ENCODE measurements around the gene XYLT1. TPM values are rescaled to one million over a fixed set of nuclear protein-coding genes. Genes with fewer than 3 reads are reported as not detected.

Gene XYLT1
- total RNA-seq, 1 donor from 2014 or later: 27.3 TPM

DNA sequence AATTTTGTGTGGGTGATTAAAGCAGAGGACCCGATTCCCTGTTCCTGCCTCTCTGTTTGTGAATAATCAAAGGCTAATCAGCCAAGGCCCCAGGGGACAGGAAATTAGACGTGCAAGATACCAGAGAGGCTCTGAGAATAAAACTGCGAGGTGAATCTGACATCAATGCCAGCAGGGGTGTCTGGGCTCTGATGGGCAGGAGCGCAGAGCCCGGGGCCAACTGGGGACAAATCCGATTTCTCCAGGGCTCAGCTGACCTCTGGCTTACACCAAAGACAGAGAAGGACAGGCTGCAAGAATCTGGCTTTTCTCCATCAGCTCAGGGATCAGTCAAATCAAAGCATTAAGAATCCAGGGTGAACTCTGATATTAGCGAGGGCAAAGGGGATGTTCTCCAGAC, 174.3 kb downstream of the XYLT1 start:
- no peaks in the 10 kb centered on the region for H3K36me3 ChIP-seq
- H3K4me3 ChIP-seq: no peak overlapping the region
- H3K27ac ChIP-seq: no peak overlapping the region
- intact Hi-C loops (cut with DNase I): loop anchor here (10.0 kb wide), 1 partner anchor 108 kb away; no protein-coding TSS in a partner anchor
- no peaks in the 10 kb centered on the region for H3K9me3 ChIP-seq
- no peak for DNase-seq (ENCODE audit: extremely low spot score in 2 of 2)
- H3K27me3 ChIP-seq: no peaks in the 10 kb centered on the region
- peaks cover 17% of the 10 kb centered on the region for H3K4me1 ChIP-seq
- TF ChIP-seq, protein P1, sequence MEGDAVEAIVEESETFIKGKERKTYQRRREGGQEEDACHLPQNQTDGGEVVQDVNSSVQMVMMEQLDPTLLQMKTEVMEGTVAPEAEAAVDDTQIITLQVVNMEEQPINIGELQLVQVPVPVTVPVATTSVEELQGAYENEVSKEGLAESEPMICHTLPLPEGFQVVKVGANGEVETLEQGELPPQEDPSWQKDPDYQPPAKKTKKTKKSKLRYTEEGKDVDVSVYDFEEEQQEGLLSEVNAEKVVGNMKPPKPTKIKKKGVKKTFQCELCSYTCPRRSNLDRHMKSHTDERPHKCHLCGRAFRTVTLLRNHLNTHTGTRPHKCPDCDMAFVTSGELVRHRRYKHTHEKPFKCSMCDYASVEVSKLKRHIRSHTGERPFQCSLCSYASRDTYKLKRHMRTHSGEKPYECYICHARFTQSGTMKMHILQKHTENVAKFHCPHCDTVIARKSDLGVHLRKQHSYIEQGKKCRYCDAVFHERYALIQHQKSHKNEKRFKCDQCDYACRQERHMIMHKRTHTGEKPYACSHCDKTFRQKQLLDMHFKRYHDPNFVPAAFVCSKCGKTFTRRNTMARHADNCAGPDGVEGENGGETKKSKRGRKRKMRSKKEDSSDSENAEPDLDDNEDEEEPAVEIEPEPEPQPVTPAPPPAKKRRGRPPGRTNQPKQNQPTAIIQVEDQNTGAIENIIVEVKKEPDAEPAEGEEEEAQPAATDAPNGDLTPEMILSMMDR (IDR thresholded peaks at IDR 0.05): no peak
- TF ChIP-seq POLR2A (IDR thresholded peaks at IDR 0.05) (no peak), POLR2AphosphoS5 (IDR thresholded peaks at IDR 0.05; ENCODE audit: insufficient read depth in 1 of 2, low read depth in 1 of 2) (no peak)

DNA sequence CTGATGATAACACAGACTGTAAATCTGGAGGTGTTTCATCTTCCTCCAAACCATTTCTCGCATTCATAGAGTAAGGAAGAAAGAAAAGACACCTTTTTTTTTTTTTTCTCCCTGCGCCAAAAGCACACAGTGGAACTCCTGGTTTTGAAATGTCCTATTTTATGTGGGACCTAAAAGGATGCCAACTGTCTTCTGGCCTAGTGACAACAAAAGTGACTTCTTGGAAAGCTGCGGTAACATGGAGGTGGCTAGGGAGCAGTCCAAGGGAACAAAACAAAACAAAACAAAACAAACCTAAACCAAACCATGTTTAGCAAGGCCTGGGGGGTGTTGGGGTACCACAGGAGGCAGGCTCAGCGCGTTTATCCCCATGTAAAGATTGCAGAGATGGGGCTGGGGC, 174.8 kb downstream of the XYLT1 start:
- DNase-seq (ENCODE audit: extremely low spot score in 2 of 2): no peak
- peaks cover 16% of the 10 kb centered on the region for H3K4me1 ChIP-seq
- no peaks in the 10 kb centered on the region for H3K36me3 ChIP-seq
- no peak overlapping the region for H3K4me3 ChIP-seq
- H3K9me3 ChIP-seq: no peaks in the 10 kb centered on the region
- TF ChIP-seq POLR2AphosphoS5 (IDR thresholded peaks at IDR 0.05; ENCODE audit: insufficient read depth in 1 of 2, low read depth in 1 of 2): no peak
- TF ChIP-seq POLR2A (IDR thresholded peaks at IDR 0.05): no peak
- TF ChIP-seq, protein P1 (IDR thresholded peaks at IDR 0.05): no peak
- intact Hi-C loops (cut with DNase I): loop anchor here (10.0 kb wide), 1 partner anchor 109 kb away; no protein-coding TSS in a partner anchor
- no peak overlapping the region for H3K27ac ChIP-seq
- no peaks in the 10 kb centered on the region for H3K27me3 ChIP-seq

DNA sequence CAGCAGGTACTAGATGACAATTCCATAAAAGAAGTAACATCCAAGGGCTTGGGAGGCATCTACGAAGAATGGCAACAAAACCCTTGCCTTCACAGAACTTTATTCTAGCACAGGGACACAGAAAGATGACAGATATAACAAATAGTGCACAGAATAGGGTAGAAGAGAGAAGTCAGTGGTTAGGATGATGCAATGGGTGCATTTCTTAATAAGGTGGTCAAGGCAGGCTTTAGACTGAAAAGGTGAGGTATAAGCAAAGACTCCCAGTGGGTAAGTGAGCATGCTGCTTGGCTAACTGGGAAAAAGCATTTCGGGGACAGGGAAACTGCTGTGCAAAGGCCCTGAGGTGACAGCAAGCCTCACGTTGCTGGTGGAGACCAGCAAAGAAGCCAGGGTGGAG, 175.9 kb downstream of the XYLT1 start:
- no peak overlapping the region for H3K4me3 ChIP-seq
- H3K4me1 ChIP-seq: peaks cover 16% of the 10 kb centered on the region
- no peaks in the 10 kb centered on the region for H3K27me3 ChIP-seq
- H3K27ac ChIP-seq: no peak overlapping the region
- intact Hi-C loops (cut with DNase I): loop anchor here (10.0 kb wide), 1 partner anchor 110 kb away; no protein-coding TSS in a partner anchor
- TF ChIP-seq POLR2AphosphoS5 (IDR thresholded peaks at IDR 0.05; ENCODE audit: insufficient read depth in 1 of 2, low read depth in 1 of 2) (no peak), POLR2A (IDR thresholded peaks at IDR 0.05) (no peak)
- TF ChIP-seq, protein P1 (IDR thresholded peaks at IDR 0.05): no peak
- no peaks in the 10 kb centered on the region for H3K36me3 ChIP-seq
- H3K9me3 ChIP-seq: no peaks in the 10 kb centered on the region
- no peak for DNase-seq (ENCODE audit: extremely low spot score in 2 of 2)

DNA sequence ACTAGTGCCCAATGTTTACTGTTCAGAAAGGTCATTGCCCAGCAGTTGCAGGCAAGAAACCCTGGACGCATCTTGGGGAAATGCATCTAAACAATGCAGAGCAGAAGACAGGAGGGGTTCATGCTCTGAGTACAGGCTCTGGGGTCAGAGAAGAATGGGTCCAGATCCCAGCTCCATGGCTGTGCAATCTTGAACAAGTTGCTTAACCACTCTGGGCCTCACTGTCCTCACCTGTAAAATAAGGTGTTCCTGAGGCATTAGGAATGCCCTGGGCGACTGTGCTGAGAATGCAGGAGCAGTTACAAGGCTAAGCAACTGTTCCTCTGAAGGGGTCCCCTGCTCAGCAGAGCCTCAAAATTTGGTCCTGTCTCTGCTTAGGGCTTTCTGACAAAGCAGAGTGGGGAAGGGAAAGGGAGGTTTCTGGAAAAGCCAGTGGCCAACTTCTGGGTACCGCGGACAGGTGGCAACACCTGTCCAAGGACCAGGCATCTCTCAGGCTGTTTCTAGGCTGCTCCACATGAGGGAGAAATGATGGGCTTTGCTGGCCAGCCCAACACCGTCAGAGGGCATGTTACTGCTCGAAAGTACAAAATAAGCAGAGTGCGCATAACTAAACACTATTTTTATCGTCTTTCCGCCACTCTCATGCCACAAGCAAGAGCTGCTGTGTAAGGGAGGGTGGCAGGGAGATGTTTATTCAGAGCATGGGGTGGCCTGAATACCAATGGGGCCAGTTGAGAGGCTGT, 176.8 kb downstream of the XYLT1 start:
- intact Hi-C loops (cut with DNase I): loop anchor here (10.0 kb wide), 1 partner anchor 111 kb away; no protein-coding TSS in a partner anchor
- H3K27me3 ChIP-seq: no peaks in the 10 kb centered on the region
- no peak overlapping the region for H3K4me3 ChIP-seq
- no peaks in the 10 kb centered on the region for H3K36me3 ChIP-seq
- DNase-seq (ENCODE audit: extremely low spot score in 2 of 2): no peak
- peaks cover 16% of the 10 kb centered on the region for H3K4me1 ChIP-seq
- no peak overlapping the region for H3K27ac ChIP-seq
- no peaks in the 10 kb centered on the region for H3K9me3 ChIP-seq
- TF ChIP-seq, protein P1 (IDR thresholded peaks at IDR 0.05): no peak
- no peak for TF ChIP-seq POLR2AphosphoS5 (IDR thresholded peaks at IDR 0.05; ENCODE audit: insufficient read depth in 1 of 2, low read depth in 1 of 2)
- no peak for TF ChIP-seq POLR2A (IDR thresholded peaks at IDR 0.05)

DNA sequence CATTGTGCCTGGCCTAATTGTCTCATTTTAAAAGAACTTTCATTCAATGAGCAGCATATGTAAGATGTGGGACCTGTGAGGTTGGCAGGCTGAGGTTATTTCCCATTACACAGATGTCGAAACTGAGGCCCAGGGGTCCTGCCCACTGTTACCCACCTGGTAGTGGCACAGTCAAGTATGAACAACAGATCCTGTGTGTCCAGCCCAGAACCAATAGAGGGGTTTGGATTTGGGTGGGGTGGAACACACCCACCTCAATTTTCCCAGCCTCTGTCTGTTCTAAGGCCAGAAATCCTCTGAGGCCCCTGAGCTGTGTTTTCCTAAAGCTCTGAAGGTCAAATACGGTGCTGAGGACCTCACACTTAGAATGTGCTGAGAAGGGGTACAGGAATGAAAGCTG, 179.5 kb downstream of the XYLT1 start:
- Histone ChIP-seq H3K9me3 (no peaks in the 10 kb centered on the region), H3K4me1 (peaks cover 16% of the 10 kb centered on the region), H3K27me3 (no peaks in the 10 kb centered on the region), H3K27ac (no peak overlapping the region), H3K36me3 (no peaks in the 10 kb centered on the region), H3K4me3 (no peak overlapping the region)
- no peak for DNase-seq (ENCODE audit: extremely low spot score in 2 of 2)
- intact Hi-C loops (cut with DNase I): loop anchor here (10.0 kb wide), 1 partner anchor 114 kb away; no protein-coding TSS in a partner anchor
- TF ChIP-seq, protein P1 (IDR thresholded peaks at IDR 0.05): no peak
- TF ChIP-seq POLR2AphosphoS5 (IDR thresholded peaks at IDR 0.05; ENCODE audit: insufficient read depth in 1 of 2, low read depth in 1 of 2): no peak

All from vagina (tissue), 2 donors.